Measurements from ENCODE around the gene RBMS3.

DNA sequence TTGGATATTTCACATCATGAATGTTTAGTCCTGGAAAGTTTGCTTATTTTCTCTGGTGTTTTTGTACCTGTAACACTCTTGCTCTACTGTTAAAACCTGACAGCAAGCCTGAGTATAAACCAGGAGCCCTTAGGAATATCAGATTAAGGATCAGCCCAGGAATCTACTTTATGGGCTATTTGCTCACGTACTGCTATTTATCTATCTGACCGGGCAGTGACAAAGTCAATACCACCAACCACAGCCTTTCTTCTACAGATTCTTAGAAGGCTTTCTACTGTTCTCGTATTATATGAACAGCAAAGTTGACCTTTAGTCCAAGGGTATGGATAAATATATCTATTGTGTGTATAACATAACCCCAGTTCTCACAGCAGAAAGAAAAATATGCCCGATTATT lies 521.2 kb downstream of the RBMS3 start:
- TF ChIP-seq, protein P1, sequence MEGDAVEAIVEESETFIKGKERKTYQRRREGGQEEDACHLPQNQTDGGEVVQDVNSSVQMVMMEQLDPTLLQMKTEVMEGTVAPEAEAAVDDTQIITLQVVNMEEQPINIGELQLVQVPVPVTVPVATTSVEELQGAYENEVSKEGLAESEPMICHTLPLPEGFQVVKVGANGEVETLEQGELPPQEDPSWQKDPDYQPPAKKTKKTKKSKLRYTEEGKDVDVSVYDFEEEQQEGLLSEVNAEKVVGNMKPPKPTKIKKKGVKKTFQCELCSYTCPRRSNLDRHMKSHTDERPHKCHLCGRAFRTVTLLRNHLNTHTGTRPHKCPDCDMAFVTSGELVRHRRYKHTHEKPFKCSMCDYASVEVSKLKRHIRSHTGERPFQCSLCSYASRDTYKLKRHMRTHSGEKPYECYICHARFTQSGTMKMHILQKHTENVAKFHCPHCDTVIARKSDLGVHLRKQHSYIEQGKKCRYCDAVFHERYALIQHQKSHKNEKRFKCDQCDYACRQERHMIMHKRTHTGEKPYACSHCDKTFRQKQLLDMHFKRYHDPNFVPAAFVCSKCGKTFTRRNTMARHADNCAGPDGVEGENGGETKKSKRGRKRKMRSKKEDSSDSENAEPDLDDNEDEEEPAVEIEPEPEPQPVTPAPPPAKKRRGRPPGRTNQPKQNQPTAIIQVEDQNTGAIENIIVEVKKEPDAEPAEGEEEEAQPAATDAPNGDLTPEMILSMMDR (CRISPR knock-in tag; IDR thresholded peaks at IDR 0.05) = no peak
- TF ChIP-seq ZFX (CRISPR knock-in tag; IDR thresholded peaks at IDR 0.05; ENCODE audit: low read depth) (no peak), EZH2 (conservative IDR thresholded peaks at IDR 0.05; ENCODE audit: low read depth, low read length) (no peak), HMG20B (CRISPR knock-in tag; conservative IDR thresholded peaks at IDR 0.05) (no peak), POLR2A (IDR thresholded peaks at IDR 0.05; ENCODE audit: insufficient read depth in 1 of 2, low read depth in 2 of 2, low read length in 2 of 2) (no peak), RAD51 (IDR thresholded peaks at IDR 0.05; ENCODE audit: borderline replicate concordance) (no peak), SOX6 (IDR thresholded peaks at IDR 0.05) (no peak), SOX6 (CRISPR knock-in tag; IDR thresholded peaks at IDR 0.05) (no peak), ZNF367 (CRISPR knock-in tag; IDR thresholded peaks at IDR 0.05; ENCODE audit: borderline replicate concordance) (no peak), FOXM1 (CRISPR knock-in tag; IDR thresholded peaks at IDR 0.05) (no peak)
